BJ (cell line): Measurements from ENCODE around the gene EDN3. TPM values are rescaled to one million over a fixed set of nuclear protein-coding genes. Genes with fewer than 3 reads are reported as not detected.

Experiments
- CTCF ChIA-PET: fragments of 350-600 bp; formaldehyde crosslinking; extraction: SDS; loops from one replicate; lab custom pipeline; 2021; ENCODE audit warnings: antibody characterized with exemption, inconsistent platforms; lab: Yijun Ruan, JAX
- POLR2A ChIA-PET: fragments of 300-600 bp; sonication (Branson Sonifier 250); formaldehyde crosslinking; extraction: SDS; loops from one replicate; lab custom pipeline; 2021; ENCODE audit warnings: antibody characterized with exemption; lab: Charles Lee
- DNase-seq: peaks from one replicate; pipeline ENCODE4 v3.0.0-alpha.2; 2011; ENCODE audit warnings: low read depth
- H3K27me3 ChIP-seq: 2 replicates; pipeline ENCODE4 v1.6.0; 2011; ENCODE audit warnings: low read length; ENCODE audit not compliant: control insufficient read depth, insufficient read depth
- H3K36me3 ChIP-seq: 2 replicates; pipeline ENCODE4 v1.5.1; 2011; ENCODE audit warnings: low read length; ENCODE audit not compliant: control insufficient read depth, insufficient read depth
- H3K4me3 ChIP-seq: 2 replicates; pipeline ENCODE4 v1.5.1; 2011; ENCODE audit warnings: low read depth, mild to moderate bottlenecking, control low read depth, low read length
- CTCF ChIP-seq: IDR thresholded peaks from 2 replicates; pipeline ENCODE4 v1.5.1; 2011; ENCODE audit warnings: low read depth, mild to moderate bottlenecking, control low read depth, inconsistent platforms, low read length, moderate library complexity; ENCODE audit not compliant: insufficient read depth
- polyA plus RNA-seq: library from polyadenylated mRNA; depleted of rRNA; stranded (reverse); fragments of >200 nt; gene quantifications from 2 replicates; pipeline ENCODE4 v1.2.3, GENCODE V29; 2011

Gene EDN3
- polyA plus RNA-seq, 1 experiment = not detected

GRCh38 chr20:59295531-59295930 is 4.9 kb upstream of the EDN3 start:
- no peaks in the 10 kb centered on the region for H3K27me3 ChIP-seq
- CTCF ChIA-PET = no interaction called here
- DNase-seq = no peak
- no peak for TF ChIP-seq CTCF
- no peaks in the 10 kb centered on the region for H3K36me3 ChIP-seq
- no peak overlapping the region for H3K4me3 ChIP-seq
- POLR2A ChIA-PET = no interaction called here

- no peaks in the 10 kb centered on the region for H3K27me3 ChIP-seq
- DNase-seq = no peak
- POLR2A ChIA-PET = no interaction called here
- CTCF ChIA-PET = no interaction called here
- no peaks in the 10 kb centered on the region for H3K36me3 ChIP-seq
- H3K4me3 ChIP-seq = no peak overlapping the region
- TF ChIP-seq CTCF = no peak
These were observed 2.7 kb upstream of the EDN3 start for GRCh38 chr20:59297686-59298085.

GRCh38 chr20:59299945-59300332 is 472 bp upstream of the EDN3 start:
- Histone ChIP-seq H3K27me3 (no peaks in the 10 kb centered on the region), H3K36me3 (no peaks in the 10 kb centered on the region), H3K4me3 (no peak overlapping the region)
- ChIA-PET CTCF (no interaction called here), POLR2A (no interaction called here)
- DNase-seq = no peak
- no peak for TF ChIP-seq CTCF

GRCh38 chr20:59301343-59302007 is 1.1 kb downstream of the EDN3 start:
- no peaks in the 10 kb centered on the region for H3K36me3 ChIP-seq
- H3K4me3 ChIP-seq = no peak overlapping the region
- CTCF ChIA-PET = no interaction called here
- TF ChIP-seq CTCF = no peak
- no peak for DNase-seq
- POLR2A ChIA-PET = no interaction called here
- H3K27me3 ChIP-seq = no peaks in the 10 kb centered on the region

GRCh38 chr20:59305908-59306655 is 5.7 kb downstream of the EDN3 start:
- H3K27me3 ChIP-seq = no peaks in the 10 kb centered on the region
- no peaks in the 10 kb centered on the region for H3K36me3 ChIP-seq
- CTCF ChIA-PET = no interaction called here
- TF ChIP-seq CTCF = no peak
- no peak for DNase-seq
- H3K4me3 ChIP-seq = no peak overlapping the region
- POLR2A ChIA-PET = no interaction called here
